GM04503 (cell line): ENCODE measurements around the gene PROKR2.

Experiments
- DNase-seq: peaks from one replicate; pipeline ENCODE4 v3.0.0-alpha.2; 2012; ENCODE audit warnings: low read depth

The PROKR2 gene

GRCh38 chr20:5316188-5317158 lies at the start of gene PROKR2:
Gene PROKR2, minus strand, starts transcription at chr20:5316954. Its CDS starts 2,585 bp downstream, at chr20:5314369.
- DNase-seq = no peak

- DNase-seq = no peak
These were observed 48.3 kb upstream of the PROKR2 start for GRCh38 chr20:5364997-5365597.

- DNase-seq = no peak
These were observed 47.5 kb upstream of the PROKR2 start for GRCh38 chr20:5364136-5364821.

GRCh38 chr20:5362771-5363170 lies 46.0 kb upstream of the PROKR2 start:
- no peak for DNase-seq

- no peak for DNase-seq
These were observed 44.4 kb upstream of the PROKR2 start for GRCh38 chr20:5361176-5361575.

- DNase-seq = no peak
These were observed 41.2 kb upstream of the PROKR2 start for GRCh38 chr20:5357946-5358345.

- DNase-seq = no peak
These were observed 40.2 kb upstream of the PROKR2 start for GRCh38 chr20:5356941-5357340.

GRCh38 chr20:5354901-5355300 lies 38.1 kb upstream of the PROKR2 start:
- DNase-seq = no peak

- DNase-seq = peak; percentile 19
These were observed 37.1 kb upstream of the PROKR2 start for GRCh38 chr20:5353624-5354496.

- DNase-seq = no peak
These were observed 32.7 kb upstream of the PROKR2 start for GRCh38 chr20:5349448-5349847.

- DNase-seq = no peak
These were observed 25.3 kb upstream of the PROKR2 start for GRCh38 chr20:5342021-5342420.

GRCh38 chr20:5331340-5331739 lies 14.6 kb upstream of the PROKR2 start:
- no peak for DNase-seq

- DNase-seq = no peak
These were observed 11.5 kb upstream of the PROKR2 start for GRCh38 chr20:5328268-5328667.

GRCh38 chr20:5327356-5327755 lies 10.6 kb upstream of the PROKR2 start:
- DNase-seq = no peak

GRCh38 chr20:5315807-5316187 lies 957 bp downstream of the PROKR2 start:
- no peak for DNase-seq

- no peak for DNase-seq
These were observed 2.8 kb downstream of the PROKR2 start for GRCh38 chr20:5313916-5314315.

GRCh38 chr20:5312518-5312917 lies 4.2 kb downstream of the PROKR2 start:
- DNase-seq = no peak

- DNase-seq = no peak
These were observed 6.8 kb downstream of the PROKR2 start for GRCh38 chr20:5309971-5310370.

- DNase-seq = no peak
These were observed 17.9 kb downstream of the PROKR2 start for GRCh38 chr20:5298811-5299210.

GRCh38 chr20:5297280-5298004 lies 19.3 kb downstream of the PROKR2 start:
- no peak for DNase-seq

GRCh38 chr20:5290596-5290995 lies 26.2 kb downstream of the PROKR2 start:
- DNase-seq = no peak
